ENCODE data around the gene POU2F3.
A peak's percentile ranks its signal among the peaks of the same experiment; 100 is the strongest.

The POU2F3 gene

GRCh38 chr11:120318906-120319305 is 79.0 kb downstream of the POU2F3 start:
- no peak for DNase-seq (ENCODE audit: low spot score)

- peak; percentile 66 for DNase-seq (ENCODE audit: low spot score)
These were observed 85.2 kb downstream of the POU2F3 start, which contains the start of gene TLCD5 for GRCh38 chr11:120324932-120325810. Gene TLCD5 (plus strand): TSS chr11:120325299. CDS start chr11:120327442, 2,143 bp downstream.

DNA sequence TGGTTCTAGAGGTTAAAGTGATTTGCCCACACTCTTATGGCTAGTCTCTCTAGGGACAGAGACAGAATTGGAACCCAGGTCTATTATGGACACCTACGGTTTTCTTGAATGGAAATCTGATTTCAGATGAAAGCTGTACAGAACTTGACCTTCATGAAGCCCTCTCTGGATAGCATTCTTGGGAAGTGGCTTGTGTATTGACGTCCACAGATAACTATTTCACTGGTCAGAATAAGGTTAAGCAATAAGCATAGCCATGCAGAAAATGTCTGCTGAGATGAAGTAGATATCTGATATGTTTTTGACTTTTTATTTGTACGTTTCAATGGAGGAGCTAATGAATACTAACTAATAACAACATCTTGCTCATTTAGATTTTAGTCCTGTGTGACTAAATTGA is 86.3 kb downstream of the POU2F3 start:
- no peak for DNase-seq (ENCODE audit: low spot score)

DNA sequence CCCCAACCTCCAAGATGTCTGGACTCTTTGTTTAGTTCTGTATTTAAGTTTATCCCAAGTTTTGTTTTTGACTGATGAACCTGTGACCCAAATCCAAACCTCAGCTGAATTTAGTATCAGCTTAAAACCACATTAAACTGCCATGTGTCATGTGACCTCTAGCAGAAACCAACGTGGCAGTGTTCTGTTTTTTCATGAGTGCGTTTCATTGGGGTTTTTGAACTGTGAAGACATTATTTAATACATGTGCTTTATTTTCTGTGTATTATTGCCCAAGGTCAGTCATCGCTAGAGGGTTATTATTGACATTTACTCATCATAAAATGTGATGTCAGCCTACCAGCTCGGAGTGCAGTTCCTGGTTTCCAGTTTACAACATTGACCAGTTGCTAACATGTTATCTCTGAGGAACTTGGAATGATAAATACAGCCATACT is 86.9 kb downstream of the POU2F3 start:
- DNase-seq (ENCODE audit: low spot score): no peak

- no peak for DNase-seq (ENCODE audit: low spot score)
These were observed 87.4 kb downstream of the POU2F3 start for GRCh38 chr11:120327311-120327710.

GRCh38 chr11:120329556-120329955 is 89.6 kb downstream of the POU2F3 start:
- no peak for DNase-seq (ENCODE audit: low spot score)

DNA sequence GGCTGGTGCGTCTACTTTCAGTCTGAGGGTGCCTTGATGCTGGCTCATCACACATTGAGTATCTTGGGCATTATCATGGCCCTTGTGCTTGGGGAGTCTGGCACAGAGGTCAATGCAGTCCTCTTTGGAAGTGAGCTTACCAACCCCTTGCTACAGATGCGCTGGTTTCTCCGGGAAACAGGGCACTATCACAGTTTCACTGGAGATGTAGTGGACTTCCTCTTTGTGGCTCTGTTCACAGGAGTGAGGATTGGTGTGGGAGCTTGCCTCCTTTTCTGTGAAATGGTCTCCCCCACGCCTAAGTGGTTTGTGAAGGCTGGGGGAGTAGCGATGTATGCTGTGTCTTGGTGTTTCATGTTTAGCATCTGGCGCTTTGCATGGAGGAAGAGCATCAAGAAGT is 90.1 kb downstream of the POU2F3 start:
- DNase-seq (ENCODE audit: low spot score): no peak

- peak; percentile 88 for DNase-seq (ENCODE audit: low spot score)
These were observed 91.5 kb downstream of the POU2F3 start for GRCh38 chr11:120331301-120331996.

GRCh38 chr11:120332822-120333716 is 93.1 kb downstream of the POU2F3 start:
- peak; percentile 52 for DNase-seq (ENCODE audit: low spot score)

- DNase-seq (ENCODE audit: low spot score): no peak
These were observed 93.9 kb downstream of the POU2F3 start for GRCh38 chr11:120333801-120334200.

GRCh38 chr11:120334332-120334731 is 94.4 kb downstream of the POU2F3 start:
- DNase-seq (ENCODE audit: low spot score): no peak

DNA sequence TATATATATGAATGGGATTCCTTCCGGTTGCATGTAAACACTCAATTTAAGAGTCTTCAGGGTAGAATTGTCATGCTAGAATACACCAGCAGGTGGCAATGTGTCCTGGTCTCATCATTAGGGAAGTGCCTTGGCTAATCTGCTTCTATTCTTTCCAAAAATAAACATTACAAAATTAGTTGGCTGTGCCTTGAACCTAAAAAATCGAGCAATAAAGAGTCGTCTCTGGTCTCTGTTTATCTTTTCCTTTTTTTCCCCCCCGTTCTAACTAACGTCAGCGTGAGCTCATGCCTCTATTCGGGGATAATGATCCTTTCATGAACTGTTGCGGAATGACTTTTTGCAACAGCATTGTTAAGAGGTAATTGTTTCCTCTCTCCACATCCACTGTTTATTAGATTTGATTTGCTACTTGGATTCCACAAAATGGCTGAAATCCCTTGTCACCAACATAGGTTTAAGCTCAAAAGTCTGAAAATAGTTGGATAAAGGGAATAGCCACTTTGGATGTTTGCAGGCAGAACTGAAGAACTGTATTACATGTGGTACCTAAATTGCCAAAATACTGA is 95.0 kb downstream of the POU2F3 start:
- peak; percentile 58 for DNase-seq (ENCODE audit: low spot score)

- DNase-seq (ENCODE audit: low spot score): no peak
These were observed 95.6 kb downstream of the POU2F3 start for GRCh38 chr11:120335556-120335907.

- peak; percentile 96 for DNase-seq (ENCODE audit: low spot score)
These were observed 96.1 kb downstream of the POU2F3 start, which contains the start of gene ARHGEF12 for GRCh38 chr11:120335908-120336640. Gene ARHGEF12 (plus strand): TSS chr11:120336413. CDS start chr11:120337244, 831 bp downstream.

DNA sequence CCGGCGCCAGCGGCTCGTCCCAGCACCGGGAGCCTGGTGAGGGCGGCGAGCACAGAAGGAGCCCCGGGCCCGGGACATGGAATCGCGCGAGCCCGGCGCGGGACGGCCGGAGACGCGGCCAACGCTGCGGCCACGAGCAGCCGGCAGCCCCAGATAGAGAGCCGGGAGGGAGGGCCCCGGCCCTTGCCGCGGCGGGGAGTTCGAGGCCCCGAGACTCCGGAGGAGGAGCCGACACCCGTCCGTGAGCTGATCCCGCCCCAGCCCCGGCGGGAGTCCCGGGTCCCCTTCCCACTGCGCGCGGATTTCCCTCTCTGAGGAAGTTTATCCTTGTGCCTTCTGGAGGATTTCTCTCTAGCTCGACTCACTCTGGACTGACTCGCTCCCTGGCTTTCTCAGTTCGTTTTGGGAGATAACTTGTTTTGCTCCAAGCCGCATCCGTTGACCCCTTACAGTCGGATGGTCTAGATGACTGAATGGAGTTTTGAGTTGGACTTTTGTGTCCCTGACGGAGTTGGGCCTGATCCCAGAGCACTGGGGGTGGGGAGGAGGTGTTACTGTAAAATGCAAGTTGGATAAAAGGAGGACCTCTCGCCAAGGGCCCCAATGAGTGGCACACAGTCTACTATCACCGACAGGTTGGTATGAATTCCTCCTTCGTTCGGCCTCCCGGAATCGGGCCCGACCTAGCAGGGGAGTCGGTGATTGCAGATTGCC is 96.9 kb downstream of the POU2F3 start:
- peak; percentile 54 for DNase-seq (ENCODE audit: low spot score)

- no peak for DNase-seq (ENCODE audit: low spot score)
These were observed 97.6 kb downstream of the POU2F3 start for GRCh38 chr11:120337355-120338106.

DNA sequence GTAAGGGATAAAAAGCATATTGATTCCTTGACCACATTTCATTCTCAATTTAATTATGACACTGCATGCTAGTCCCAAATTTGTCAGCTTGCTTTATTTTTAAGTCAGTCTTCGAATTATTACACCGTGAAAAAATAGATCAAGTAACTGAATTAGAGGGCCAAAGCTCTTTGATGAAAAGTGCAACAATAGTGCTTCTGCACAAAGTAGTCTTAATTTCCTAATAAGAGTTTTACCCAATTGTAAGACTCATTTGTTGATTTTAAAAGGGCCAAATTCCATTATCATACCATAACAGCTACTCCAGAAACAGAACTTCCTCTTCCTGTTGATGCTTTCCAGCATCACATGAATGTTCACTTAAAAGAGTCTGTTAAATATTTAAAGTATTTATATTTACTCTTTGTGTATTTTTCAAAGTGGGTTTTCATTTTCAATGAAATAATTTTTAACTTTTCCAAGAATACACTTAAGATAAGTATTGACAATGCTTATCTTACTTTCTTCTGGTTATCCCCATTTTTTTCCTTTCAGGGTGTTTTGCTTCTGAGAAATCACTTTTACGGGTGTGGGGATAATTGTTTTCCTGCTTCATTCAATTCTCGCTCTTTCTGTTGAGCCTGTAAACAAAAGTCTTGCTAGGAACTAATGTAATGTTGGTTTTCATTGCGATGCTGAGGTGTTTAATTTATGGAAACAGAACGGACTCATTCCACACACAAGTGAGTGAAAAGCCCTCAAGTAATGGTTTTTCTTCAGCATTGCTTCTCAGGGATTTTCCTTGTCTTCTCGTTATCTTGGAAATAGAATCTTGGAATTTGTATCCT is 98.4 kb downstream of the POU2F3 start:
- DNase-seq (ENCODE audit: low spot score): no peak

DNA sequence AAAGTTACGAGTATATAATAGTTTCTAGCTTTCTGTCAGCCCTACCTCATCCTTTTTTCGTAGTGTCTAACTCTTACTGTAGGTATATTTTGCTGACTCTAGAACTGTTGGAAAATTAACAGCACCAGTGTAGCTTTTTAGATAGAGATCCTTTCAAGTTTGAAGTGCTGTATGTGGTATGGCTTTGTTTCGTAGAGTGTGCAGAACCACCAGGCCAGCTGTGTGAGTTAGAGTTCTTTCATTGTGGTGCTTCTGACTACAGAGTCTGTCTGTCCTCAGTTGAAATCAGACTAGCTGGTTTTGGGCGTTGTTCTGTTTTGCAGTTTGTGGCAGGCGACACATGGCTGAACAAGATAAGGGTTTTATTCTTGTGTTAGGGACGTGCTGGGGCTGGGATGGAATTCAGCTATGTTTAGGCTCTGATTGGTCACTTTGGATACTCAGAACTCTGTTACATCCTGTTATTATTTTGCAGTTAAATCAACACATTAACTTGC is 99.5 kb downstream of the POU2F3 start:
- DNase-seq (ENCODE audit: low spot score): no peak

Data from AG08395 (cell line).